ENCODE results near the gene ISYNA1. TPM values are rescaled to one million over a fixed set of nuclear protein-coding genes. Genes with fewer than 3 reads are reported as not detected.

ISYNA1 gene
- total RNA-seq, 1 experiment from 2014 or later = 129 TPM

GRCh38 chr19:18415178-18415867, 22.6 kb downstream of the ISYNA1 start:
- no peaks in the 10 kb centered on the region for H3K9me2 ChIP-seq (ENCODE audit: insufficient read depth)

GRCh38 chr19:18414504-18415177, 23.3 kb downstream of the ISYNA1 start:
- intact Hi-C loops (cut with micrococcal nuclease; ENCODE audit: unreplicated experiment) = loop anchor here (5.0 to 10.0 kb wide), 6 partner anchors 137 to 407 kb away; partner anchors contain the start of genes ARRDC2, MPV17L2 and PIK3R2
- Histone ChIP-seq H3K36me3 (ENCODE audit: low read depth) (no peaks in the 10 kb centered on the region), H3K27ac (no peak overlapping the region), H2AFZ (peak overlapping the region; percentile 31; the same call in 1 of the 2 replicates), H3K27me3 (ENCODE audit: insufficient read depth, low read depth) (no peaks in the 10 kb centered on the region), H3F3A (ENCODE audit: insufficient read depth, low read depth) (peaks cover 58% of the 10 kb centered on the region), H3K9me2 (ENCODE audit: insufficient read depth) (no peaks in the 10 kb centered on the region), H4K20me1 (ENCODE audit: insufficient read depth) (no peaks in the 10 kb centered on the region), H3K4me1 (replicated peaks; ENCODE audit: insufficient read depth) (peaks cover 52% of the 10 kb centered on the region), H3K9me3 (ENCODE audit: insufficient read depth, low read depth) (no peaks in the 10 kb centered on the region), H3K79me2 (ENCODE audit: low read depth) (no peaks in the 10 kb centered on the region), H3K4me3 (no peak overlapping the region), H3K4me2 (peak overlapping the region; percentile 37)
- ChIA-PET POLR2A (ENCODE audit: unreplicated experiment) (interaction anchor here (0.6 kb wide), 2 partner anchors 60 to 223 kb away, joined by 3 to 10 read pairs; no protein-coding TSS in a partner anchor), CTCF (interaction anchor here (0.5 to 0.9 kb wide), 3 partner anchors 23 to 92 kb away, joined by 3 to 5 read pairs (median 5); no protein-coding TSS in a partner anchor)
- TF ChIP-seq EZH2 (IDR thresholded peaks at IDR 0.05; ENCODE audit: low read depth) (no peak), CTCF (conservative IDR thresholded peaks at IDR 0.05) (no peak)
- peak in 1 of 2 experiments; percentile 67 for DNase-seq
- no TSS peak for BruUV-seq (replicated peaks)

More at GRCh38 chr19:18415178-18415867, 22.6 kb downstream of the ISYNA1 start:
- ChIA-PET CTCF (interaction anchor here (0.6 to 1.0 kb wide), 3 partner anchors 24 to 87 kb away, joined by 3 to 5 read pairs (median 3); no protein-coding TSS in a partner anchor), POLR2A (ENCODE audit: unreplicated experiment) (interaction anchor here (0.6 kb wide), 1 partner anchor 223 kb away, joined by 3 read pairs; no protein-coding TSS in a partner anchor)
- Histone ChIP-seq H3K36me3 (ENCODE audit: low read depth) (no peaks in the 10 kb centered on the region), H3K27ac (no peak overlapping the region), H3K4me1 (replicated peaks; ENCODE audit: insufficient read depth) (peaks cover 48% of the 10 kb centered on the region), H3K27me3 (ENCODE audit: insufficient read depth, low read depth) (no peaks in the 10 kb centered on the region), H3F3A (ENCODE audit: insufficient read depth, low read depth) (peaks cover 52% of the 10 kb centered on the region), H3K4me2 (peak overlapping the region; percentile 98), H3K4me3 (no peak overlapping the region), H3K9me3 (ENCODE audit: insufficient read depth, low read depth) (no peaks in the 10 kb centered on the region), H2AFZ (no peak overlapping the region), H4K20me1 (ENCODE audit: insufficient read depth) (peaks cover 2% of the 10 kb centered on the region; the same call in 1 of the 2 replicates), H3K79me2 (ENCODE audit: low read depth) (peaks cover 6% of the 10 kb centered on the region)
- intact Hi-C loops (cut with micrococcal nuclease; ENCODE audit: unreplicated experiment) = loop anchor here (5.0 to 10.0 kb wide), 2 partner anchors 161 to 408 kb away; partner anchors contain the start of gene ARRDC2
- no TSS peak for BruUV-seq (replicated peaks)
- TF ChIP-seq CTCF (conservative IDR thresholded peaks at IDR 0.05) (no peak), EZH2 (IDR thresholded peaks at IDR 0.05; ENCODE audit: low read depth) (no peak)
- no peak for DNase-seq

- POLR2A ChIA-PET (ENCODE audit: unreplicated experiment) = no interaction called here
- Histone ChIP-seq H4K20me1 (ENCODE audit: insufficient read depth) (no peaks in the 10 kb centered on the region), H3K27ac (no peak overlapping the region), H3K36me3 (ENCODE audit: low read depth) (no peaks in the 10 kb centered on the region), H3F3A (ENCODE audit: insufficient read depth, low read depth) (peaks cover 52% of the 10 kb centered on the region), H2AFZ (no peak overlapping the region), H3K79me2 (ENCODE audit: low read depth) (no peaks in the 10 kb centered on the region), H3K27me3 (ENCODE audit: insufficient read depth, low read depth) (no peaks in the 10 kb centered on the region), H3K9me2 (ENCODE audit: insufficient read depth) (no peaks in the 10 kb centered on the region), H3K9me3 (ENCODE audit: insufficient read depth, low read depth) (no peaks in the 10 kb centered on the region), H3K4me2 (no peak overlapping the region), H3K4me3 (no peak overlapping the region), H3K4me1 (replicated peaks; ENCODE audit: insufficient read depth) (peaks cover 40% of the 10 kb centered on the region)
- no peak for DNase-seq
- TF ChIP-seq CTCF (conservative IDR thresholded peaks at IDR 0.05) (no peak), EZH2 (IDR thresholded peaks at IDR 0.05; ENCODE audit: low read depth) (no peak)
- CTCF ChIA-PET = interaction anchor here (0.5 to 0.6 kb wide), 3 partner anchors 25 to 328 kb away, joined by 3 to 4 read pairs (median 4); no protein-coding TSS in a partner anchor
- intact Hi-C loops (cut with micrococcal nuclease; ENCODE audit: unreplicated experiment) = loop anchor here (5.0 to 10.0 kb wide), 5 partner anchors 135 to 300 kb away; partner anchors contain the start of genes MPV17L2 and PIK3R2
- no TSS peak for BruUV-seq (replicated peaks)
Measured at GRCh38 chr19:18412610-18413239, 25.2 kb downstream of the ISYNA1 start.
